ENCODE results near the gene RCSD1.

RCSD1 gene

DNA sequence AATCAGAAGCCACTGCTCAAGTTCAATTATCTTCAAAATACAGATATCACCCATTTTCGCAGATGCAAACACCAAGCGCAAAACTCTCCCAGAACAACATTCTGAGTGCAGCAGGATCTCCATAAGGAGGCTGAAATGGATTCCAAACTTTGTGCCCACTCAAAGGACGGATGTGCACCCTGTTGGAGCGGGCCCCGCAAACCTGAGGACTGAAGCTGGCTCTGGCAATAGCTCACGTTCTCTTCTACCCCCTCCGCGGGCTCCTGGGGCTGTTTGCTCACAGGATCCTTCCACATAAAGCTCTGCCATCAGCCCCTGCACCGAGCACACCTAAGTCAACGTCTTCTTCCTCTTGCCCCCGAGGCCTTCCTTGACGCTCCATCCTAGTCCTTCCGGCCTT, 11.7 kb upstream of the RCSD1 start:
- TF ChIP-seq EZH2phosphoT487 (conservative IDR thresholded peaks at IDR 0.05; ENCODE audit: low read length): no peak
- TF ChIP-seq, protein P1, sequence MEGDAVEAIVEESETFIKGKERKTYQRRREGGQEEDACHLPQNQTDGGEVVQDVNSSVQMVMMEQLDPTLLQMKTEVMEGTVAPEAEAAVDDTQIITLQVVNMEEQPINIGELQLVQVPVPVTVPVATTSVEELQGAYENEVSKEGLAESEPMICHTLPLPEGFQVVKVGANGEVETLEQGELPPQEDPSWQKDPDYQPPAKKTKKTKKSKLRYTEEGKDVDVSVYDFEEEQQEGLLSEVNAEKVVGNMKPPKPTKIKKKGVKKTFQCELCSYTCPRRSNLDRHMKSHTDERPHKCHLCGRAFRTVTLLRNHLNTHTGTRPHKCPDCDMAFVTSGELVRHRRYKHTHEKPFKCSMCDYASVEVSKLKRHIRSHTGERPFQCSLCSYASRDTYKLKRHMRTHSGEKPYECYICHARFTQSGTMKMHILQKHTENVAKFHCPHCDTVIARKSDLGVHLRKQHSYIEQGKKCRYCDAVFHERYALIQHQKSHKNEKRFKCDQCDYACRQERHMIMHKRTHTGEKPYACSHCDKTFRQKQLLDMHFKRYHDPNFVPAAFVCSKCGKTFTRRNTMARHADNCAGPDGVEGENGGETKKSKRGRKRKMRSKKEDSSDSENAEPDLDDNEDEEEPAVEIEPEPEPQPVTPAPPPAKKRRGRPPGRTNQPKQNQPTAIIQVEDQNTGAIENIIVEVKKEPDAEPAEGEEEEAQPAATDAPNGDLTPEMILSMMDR (IDR thresholded peaks at IDR 0.05; ENCODE audit: insufficient read depth, low read length, poor library complexity, severe bottlenecking): no peak
- H3K4me3 ChIP-seq (ENCODE audit: insufficient read depth, low read length, poor library complexity, severe bottlenecking): no peak overlapping the region
- H3K9me3 ChIP-seq (ENCODE audit: insufficient read depth, low read length): peaks cover 9% of the 10 kb centered on the region; the same call in 1 of the 2 replicates
- H3K27me3 ChIP-seq (ENCODE audit: low read length): no peaks in the 10 kb centered on the region
- H2AFZ ChIP-seq (ENCODE audit: low read depth, low read length, severe bottlenecking): no peak overlapping the region
- H3F3A ChIP-seq (ENCODE audit: insufficient read depth): peaks cover 8% of the 10 kb centered on the region; the same call in 1 of the 2 replicates
- H3K79me2 ChIP-seq (ENCODE audit: insufficient read depth, low read length): no peaks in the 10 kb centered on the region
- peaks cover 9% of the 10 kb centered on the region for H3K36me3 ChIP-seq (ENCODE audit: low read length)
- no peak overlapping the region for H3K4me2 ChIP-seq (ENCODE audit: low read depth, low read length, poor library complexity, severe bottlenecking)
- peak overlapping the region; percentile 62 for H3K27ac ChIP-seq (ENCODE audit: low read depth, low read length)
- no peaks in the 10 kb centered on the region for H3K9me2 ChIP-seq (replicated peaks; ENCODE audit: insufficient read depth, low read length)
- H4K20me1 ChIP-seq (ENCODE audit: low read depth, low read length): no peaks in the 10 kb centered on the region
- no peak overlapping the region for H3K9ac ChIP-seq (ENCODE audit: low read length)

- Histone ChIP-seq H3K9ac (ENCODE audit: low read length) (no peak overlapping the region), H2AFZ (ENCODE audit: low read depth, low read length, severe bottlenecking) (no peak overlapping the region), H3K27ac (ENCODE audit: low read depth, low read length) (peak overlapping the region; percentile 62; the same call in 1 of the 2 replicates), H3K36me3 (ENCODE audit: low read length) (peaks cover 9% of the 10 kb centered on the region), H3K9me3 (ENCODE audit: insufficient read depth, low read length) (peaks cover 9% of the 10 kb centered on the region; the same call in 1 of the 2 replicates), H4K20me1 (ENCODE audit: low read depth, low read length) (no peaks in the 10 kb centered on the region), H3K79me2 (ENCODE audit: insufficient read depth, low read length) (no peaks in the 10 kb centered on the region), H3K4me3 (ENCODE audit: insufficient read depth, low read length, poor library complexity, severe bottlenecking) (no peak overlapping the region), H3F3A (ENCODE audit: insufficient read depth) (peaks cover 8% of the 10 kb centered on the region; the same call in 1 of the 2 replicates), H3K27me3 (ENCODE audit: low read length) (no peaks in the 10 kb centered on the region), H3K9me2 (replicated peaks; ENCODE audit: insufficient read depth, low read length) (no peaks in the 10 kb centered on the region), H3K4me2 (ENCODE audit: low read depth, low read length, poor library complexity, severe bottlenecking) (no peak overlapping the region)
- TF ChIP-seq EZH2phosphoT487 (conservative IDR thresholded peaks at IDR 0.05; ENCODE audit: low read length): no peak
- TF ChIP-seq, protein P1 (IDR thresholded peaks at IDR 0.05; ENCODE audit: insufficient read depth, low read length, poor library complexity, severe bottlenecking): no peak
Measured at GRCh38 chr1:167618789-167619188, 11.2 kb upstream of the RCSD1 start.

DNA sequence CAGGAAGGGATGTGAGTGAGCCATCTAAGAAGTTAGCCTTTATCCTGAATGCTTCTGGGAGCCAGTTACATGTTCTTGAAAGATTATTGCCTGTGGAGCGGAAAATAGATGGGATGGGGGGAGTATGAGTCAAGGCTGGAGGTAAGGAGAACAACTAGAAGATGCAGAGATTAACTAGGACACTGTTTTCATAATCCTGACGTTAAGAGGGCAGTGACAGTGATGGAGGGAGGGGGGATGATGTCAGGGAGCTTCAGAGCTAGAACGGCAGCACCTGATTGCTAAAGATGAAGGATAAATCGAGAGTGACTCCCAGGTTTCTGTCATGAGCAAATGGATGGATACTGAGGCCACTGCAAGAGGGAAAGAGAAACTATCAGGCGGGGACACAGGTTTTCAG, 10.0 kb upstream of the RCSD1 start:
- Histone ChIP-seq H3K79me2 (ENCODE audit: insufficient read depth, low read length) (no peaks in the 10 kb centered on the region), H2AFZ (ENCODE audit: low read depth, low read length, severe bottlenecking) (no peak overlapping the region), H4K20me1 (ENCODE audit: low read depth, low read length) (no peaks in the 10 kb centered on the region), H3K4me3 (ENCODE audit: insufficient read depth, low read length, poor library complexity, severe bottlenecking) (no peak overlapping the region), H3F3A (ENCODE audit: insufficient read depth) (peaks cover 8% of the 10 kb centered on the region; the same call in 1 of the 2 replicates), H3K27ac (ENCODE audit: low read depth, low read length) (no peak overlapping the region), H3K9me3 (ENCODE audit: insufficient read depth, low read length) (peaks cover 6% of the 10 kb centered on the region; the same call in 1 of the 2 replicates), H3K9me2 (replicated peaks; ENCODE audit: insufficient read depth, low read length) (no peaks in the 10 kb centered on the region), H3K36me3 (ENCODE audit: low read length) (peaks cover 5% of the 10 kb centered on the region), H3K27me3 (ENCODE audit: low read length) (no peaks in the 10 kb centered on the region), H3K9ac (ENCODE audit: low read length) (no peak overlapping the region), H3K4me2 (ENCODE audit: low read depth, low read length, poor library complexity, severe bottlenecking) (no peak overlapping the region)
- TF ChIP-seq, protein P1 (IDR thresholded peaks at IDR 0.05; ENCODE audit: insufficient read depth, low read length, poor library complexity, severe bottlenecking): no peak
- no peak for TF ChIP-seq EZH2phosphoT487 (conservative IDR thresholded peaks at IDR 0.05; ENCODE audit: low read length)
